Islet precursor cell (in vitro differentiated cells): ENCODE measurements around the gene PPFIA3.
"Not testable (repeated sequence)": the region's sequence is repeated elsewhere in the genome, so short reads cannot be mapped to it uniquely, and the experiment has no call there.

Experiments used
- DNase-seq: peaks from one replicate; pipeline ENCODE4 v3.0.0-alpha.2; 2018

PPFIA3 gene

GRCh38 chr19:49150944-49151243 lies 31.6 kb downstream of the PPFIA3 start:
- no peak for DNase-seq

- peak; percentile 91 for DNase-seq
These were observed 32.1 kb downstream of the PPFIA3 start for GRCh38 chr19:49151267-49152118.

DNA sequence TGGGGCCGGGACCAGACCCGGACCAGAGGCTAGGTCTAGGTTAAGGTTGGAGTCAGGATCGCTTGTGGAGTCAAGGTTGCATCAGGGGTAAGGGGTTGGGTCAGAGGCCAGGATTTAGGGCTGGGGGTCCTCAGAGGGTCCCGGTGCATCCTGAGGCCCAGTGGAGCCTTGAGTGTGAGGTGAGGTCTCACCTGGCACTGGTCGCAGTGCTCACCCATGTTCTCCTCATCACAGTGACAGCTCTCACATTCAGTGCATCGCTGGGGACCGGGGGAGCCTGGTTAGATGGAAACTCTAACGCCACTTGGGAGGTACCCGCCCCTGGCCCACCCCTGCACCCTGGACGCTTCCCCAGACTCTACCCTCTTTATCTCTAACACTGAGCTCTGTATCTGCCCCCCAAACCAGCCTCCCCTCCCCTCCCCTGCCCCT lies 32.8 kb downstream of the PPFIA3 start:
- no peak for DNase-seq

- no peak for DNase-seq
These were observed 33.9 kb downstream of the PPFIA3 start for GRCh38 chr19:49153167-49153809.

DNA sequence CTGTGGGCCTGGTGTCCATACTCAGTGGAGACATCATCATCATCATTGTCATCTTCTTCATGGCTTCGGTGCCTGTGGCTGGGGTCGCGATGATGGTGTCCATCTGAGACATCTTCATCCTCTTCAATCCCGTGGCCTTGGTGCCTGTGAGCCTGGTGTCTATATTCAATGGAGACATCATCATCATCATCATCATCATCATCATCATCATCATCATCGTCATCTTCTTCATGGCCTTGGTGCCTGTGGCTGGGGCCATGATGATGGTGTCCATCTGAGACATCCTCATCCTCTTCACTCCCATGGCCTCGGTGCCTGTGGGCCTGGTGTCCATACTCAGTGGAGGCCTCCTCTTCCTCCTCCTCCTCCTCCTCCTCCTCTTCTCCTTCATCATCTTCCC lies 34.9 kb downstream of the PPFIA3 start:
- DNase-seq = no peak

DNA sequence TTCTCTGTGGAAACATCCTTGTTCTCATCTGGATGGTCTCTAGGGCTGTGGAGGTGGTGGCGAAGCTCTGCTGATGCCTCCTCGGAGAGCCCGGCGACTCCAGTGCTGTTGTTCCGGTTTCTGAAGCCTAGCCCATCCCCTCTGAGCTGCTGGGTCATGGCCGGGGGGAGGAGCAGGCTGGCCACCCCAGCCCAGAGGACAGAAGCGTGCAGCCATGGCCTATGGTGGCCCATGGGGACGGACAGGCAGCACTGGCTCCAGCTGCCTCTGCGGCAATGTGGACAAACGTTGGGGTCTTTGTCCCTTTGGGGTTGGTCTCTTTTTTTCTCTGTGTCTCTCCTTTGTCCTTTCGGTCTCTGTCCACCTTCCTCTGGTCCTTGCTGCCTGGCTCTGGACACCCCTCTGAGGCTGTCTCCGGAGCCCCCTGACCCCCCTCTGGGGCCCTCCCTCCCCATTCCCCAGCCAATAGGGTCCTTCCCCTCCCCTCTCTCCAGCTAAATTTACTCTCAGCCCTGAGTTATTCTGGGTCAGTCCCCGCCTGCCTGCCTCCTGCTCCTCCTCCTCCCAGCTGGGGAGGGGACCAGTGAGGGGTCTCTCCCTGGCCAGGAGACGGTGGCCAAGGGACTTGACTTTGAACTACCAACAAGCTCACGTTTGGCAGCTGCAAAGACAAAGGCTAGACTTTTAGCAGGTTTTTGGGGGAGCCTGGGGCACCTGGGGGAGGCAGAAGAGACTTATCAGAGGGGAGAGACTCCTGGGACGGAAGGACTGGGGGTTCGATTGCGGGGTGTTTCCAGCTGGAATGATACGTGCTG lies 35.9 kb downstream of the PPFIA3 start, which contains the start of gene HRC:
HRC (minus strand) TSS at position 392 of the 815 bp plus-strand sequence; CDS start at position 233, 159 bp downstream.
- peak; percentile 50 for DNase-seq

GRCh38 chr19:49155820-49156346 lies 36.5 kb downstream of the PPFIA3 start:
- DNase-seq = peak; percentile 64

GRCh38 chr19:49157445-49158224 lies 38.3 kb downstream of the PPFIA3 start, which contains the start of gene TRPM4:
Gene TRPM4, plus strand, starts transcription at chr19:49157792. Its CDS starts 75 bp downstream, at chr19:49157867.
- peak; percentile 97 for DNase-seq

- no peak for DNase-seq
These were observed 41.3 kb downstream of the PPFIA3 start for GRCh38 chr19:49160450-49161189.

- no peak for DNase-seq
These were observed 42.6 kb downstream of the PPFIA3 start for GRCh38 chr19:49161987-49162386.

DNA sequence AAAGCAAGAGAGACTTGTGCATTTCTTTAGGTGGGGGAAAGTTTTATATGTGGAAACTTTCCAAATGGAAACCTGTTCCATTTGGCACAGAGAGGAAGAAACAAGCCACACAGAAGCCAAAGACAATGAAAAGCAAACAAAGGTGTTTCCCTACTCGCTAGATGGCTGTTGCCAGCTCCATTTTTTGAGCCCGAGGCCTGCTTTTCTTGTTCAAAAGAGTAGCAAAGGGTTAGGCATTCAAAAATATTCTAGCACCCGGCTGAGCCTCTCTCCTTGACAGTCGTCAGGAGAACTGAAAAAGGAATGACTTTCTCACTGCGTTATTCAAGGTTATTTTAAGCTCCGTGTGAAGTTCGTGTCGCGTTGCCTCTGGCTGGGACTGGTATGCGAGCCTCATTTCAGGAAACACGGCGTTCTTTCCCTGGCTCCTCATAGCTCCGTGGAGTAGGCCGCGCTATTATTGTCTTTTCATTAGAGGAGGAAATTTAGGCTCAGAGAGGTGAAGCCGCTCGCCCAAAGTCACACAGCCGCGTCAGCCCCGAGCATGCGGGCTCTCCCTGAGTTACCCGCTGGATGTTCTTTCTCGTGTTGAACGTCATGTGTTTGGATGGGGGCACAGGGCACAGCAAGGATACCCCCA lies 45.9 kb downstream of the PPFIA3 start:
- DNase-seq = peak; percentile 39

- DNase-seq = peak; percentile 50
These were observed 46.5 kb downstream of the PPFIA3 start for GRCh38 chr19:49165865-49166301.

DNA sequence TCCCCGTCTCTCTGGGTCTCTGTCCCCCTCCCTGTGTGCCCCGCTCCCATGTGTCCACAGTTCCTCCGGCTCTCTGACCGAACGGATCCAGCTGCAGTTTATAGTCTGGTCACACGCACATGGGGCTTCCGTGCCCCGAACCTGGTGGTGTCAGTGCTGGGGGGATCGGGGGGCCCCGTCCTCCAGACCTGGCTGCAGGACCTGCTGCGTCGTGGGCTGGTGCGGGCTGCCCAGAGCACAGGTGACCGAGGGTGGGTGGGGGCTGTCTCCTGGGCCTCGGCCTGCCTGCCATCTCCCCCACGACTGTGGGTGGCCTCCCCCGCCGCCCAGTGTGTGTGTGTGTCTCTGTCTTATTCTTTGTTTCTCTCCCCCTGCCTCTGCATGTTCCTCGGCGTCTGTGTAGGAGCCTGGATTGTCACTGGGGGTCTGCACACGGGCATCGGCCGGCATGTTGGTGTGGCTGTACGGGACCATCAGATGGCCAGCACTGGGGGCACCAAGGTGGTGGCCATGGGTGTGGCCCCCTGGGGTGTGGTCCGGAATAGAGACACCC lies 48.6 kb downstream of the PPFIA3 start:
- DNase-seq = no peak

- DNase-seq = no peak
These were observed 49.1 kb downstream of the PPFIA3 start for GRCh38 chr19:49168421-49168820.

GRCh38 chr19:49173198-49173597 lies 53.9 kb downstream of the PPFIA3 start:
- no peak for DNase-seq

- no peak for DNase-seq
These were observed 61.3 kb downstream of the PPFIA3 start for GRCh38 chr19:49180659-49181058.

DNA sequence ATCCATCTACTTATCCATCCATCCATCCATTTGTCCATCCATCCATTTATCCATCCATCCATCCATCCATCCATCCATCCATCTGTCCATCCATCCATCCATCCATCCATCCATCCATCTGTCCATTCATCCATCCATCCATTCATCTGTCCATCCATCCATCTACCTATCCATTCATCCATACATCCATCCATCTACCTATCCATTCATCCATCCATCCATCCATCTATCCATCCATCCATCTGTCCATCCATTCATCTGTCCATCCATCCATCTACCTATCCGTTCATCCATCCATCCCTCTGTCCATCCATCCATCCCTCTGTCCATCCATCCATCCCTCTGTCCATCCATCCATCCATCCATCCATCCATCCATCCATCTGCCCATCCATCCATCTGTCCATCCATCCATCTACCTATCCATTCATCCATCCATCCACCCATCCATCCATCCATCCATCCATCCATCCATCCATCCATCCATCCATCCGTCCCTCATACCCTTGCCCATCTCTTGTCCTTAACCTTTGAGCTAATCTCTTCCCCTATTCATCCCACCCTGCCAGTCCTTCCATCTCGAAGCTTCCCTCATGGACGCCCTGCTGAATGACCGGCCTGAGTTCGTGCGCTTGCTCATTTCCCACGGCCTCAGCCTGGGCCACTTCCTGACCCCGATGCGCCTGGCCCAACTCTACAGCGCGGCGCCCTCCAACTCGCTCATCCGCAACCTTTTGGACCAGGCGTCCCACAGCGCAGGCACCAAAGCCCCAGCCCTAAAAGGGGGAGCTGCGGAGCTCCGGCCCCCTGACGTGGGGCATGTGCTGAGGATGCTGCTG lies 62.9 kb downstream of the PPFIA3 start:
- not testable (repeated sequence) for DNase-seq

GRCh38 chr19:49182848-49183375 lies 63.6 kb downstream of the PPFIA3 start:
- no peak for DNase-seq

DNA sequence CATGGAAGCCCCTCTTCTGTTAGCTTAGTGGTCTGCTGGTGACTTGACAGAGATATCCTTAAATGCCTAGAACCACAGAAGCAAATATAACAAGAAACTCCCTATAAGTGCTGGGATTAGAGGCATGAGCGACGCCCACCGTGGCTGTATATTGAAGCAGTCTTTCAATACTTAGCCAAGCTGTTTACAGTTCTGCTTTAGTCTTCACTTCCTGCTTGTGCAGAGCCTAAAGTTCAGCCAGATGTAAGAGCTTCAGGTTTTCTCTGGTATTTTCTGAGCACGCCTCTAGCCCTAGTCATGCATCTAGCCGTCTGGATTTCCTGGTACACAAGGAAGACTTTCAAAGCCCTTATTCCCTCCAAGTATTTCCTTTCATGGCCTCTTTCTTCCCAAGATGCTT lies 66.8 kb downstream of the PPFIA3 start:
- no peak for DNase-seq
